Epithelial cell of esophagus (primary cell): Measurements from ENCODE around the gene BAD.

Experiments used
- DNase-seq: peaks from one replicate; pipeline ENCODE4 v3.0.0; 2010; ENCODE audit warnings: low read depth
- H3K4me3 ChIP-seq: 2 replicates; pipeline ENCODE4 v1.5.1; 2011; ENCODE audit warnings: mild to moderate bottlenecking, low read length, control low read depth
- CTCF ChIP-seq: IDR thresholded peaks from 2 replicates; pipeline ENCODE4 v1.5.1; 2011; ENCODE audit warnings: low read depth, mild to moderate bottlenecking, low read length, control low read depth, inconsistent platforms; ENCODE audit not compliant: insufficient read depth; ENCODE audit errors: missing control alignments

Gene BAD

GRCh38 chr11:64251016-64251752 lies 33.3 kb downstream of the BAD start, which contains the start of gene PLCB3:
Gene PLCB3 (plus strand): TSS chr11:64251530. CDS start chr11:64251650, 120 bp downstream.
- H3K4me3 ChIP-seq = peak within 1 kb of the TSS; percentile 90
- DNase-seq = peak; percentile 56
- peak; percentile 31 for TF ChIP-seq CTCF

- no peak for DNase-seq
- TF ChIP-seq CTCF = no peak
- peak overlapping the region; percentile 62 for H3K4me3 ChIP-seq
Observed at GRCh38 chr11:64250415-64251015, 34.0 kb downstream of the BAD start.

- no peak for DNase-seq
- no peak overlapping the region for H3K4me3 ChIP-seq
- no peak for TF ChIP-seq CTCF
Observed at GRCh38 chr11:64249563-64250414, 34.7 kb downstream of the BAD start.

- H3K4me3 ChIP-seq = no peak overlapping the region
- no peak for DNase-seq
- TF ChIP-seq CTCF = no peak
Observed at GRCh38 chr11:64249038-64249437, 35.4 kb downstream of the BAD start.

GRCh38 chr11:64248578-64248977 lies 35.9 kb downstream of the BAD start:
- no peak for DNase-seq
- no peak overlapping the region for H3K4me3 ChIP-seq
- TF ChIP-seq CTCF = no peak

DNA sequence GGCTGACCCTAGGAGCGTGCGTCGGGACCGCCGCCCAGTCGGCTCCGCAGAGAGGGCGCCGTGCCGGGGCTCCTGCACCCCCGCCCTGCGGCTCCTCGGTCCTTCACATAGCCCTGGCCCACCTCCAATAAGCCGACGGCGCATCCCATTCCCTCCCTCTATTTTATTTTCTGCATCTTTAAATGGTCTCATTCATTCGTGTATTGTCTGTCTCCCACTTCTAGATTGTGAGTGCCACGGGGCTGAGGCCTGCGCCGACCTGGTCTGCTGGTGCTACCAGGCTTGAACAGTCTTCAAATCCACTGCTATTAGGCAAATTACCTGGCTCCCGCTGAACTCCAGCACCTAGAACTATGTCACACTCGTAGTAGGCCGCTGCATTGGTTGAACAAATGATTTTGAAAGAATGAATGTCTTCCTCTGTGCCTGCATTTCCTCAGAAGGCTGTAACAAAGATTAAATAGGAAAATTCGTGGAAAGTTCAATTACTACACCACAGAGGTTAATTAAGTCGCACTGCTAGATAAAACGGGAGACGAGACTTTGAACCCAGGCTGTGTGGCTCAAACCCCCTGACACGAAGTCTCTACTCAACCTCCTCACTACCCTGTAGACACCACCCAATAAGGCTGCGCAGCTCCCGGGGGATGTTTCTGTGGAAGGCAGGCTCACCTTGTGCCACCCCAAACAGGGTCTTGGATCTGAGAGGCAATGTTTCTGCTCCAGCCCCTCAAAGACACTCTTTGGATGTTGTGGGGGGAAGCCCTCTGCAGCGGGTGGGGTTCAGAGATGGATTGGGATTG lies 36.5 kb downstream of the BAD start:
- H3K4me3 ChIP-seq = peak overlapping the region; percentile 72
- DNase-seq = no peak
- peak; percentile 1 for TF ChIP-seq CTCF
